SKM-1 (cell line): ENCODE measurements around the gene NKD2.
"Not testable (repeated sequence)": the region's sequence is repeated elsewhere in the genome, so short reads cannot be mapped to it uniquely, and the experiment has no call there.

Experiments
- DNase-seq: peaks from one replicate; lab custom pipeline; 2025; ENCODE audit not compliant: unreplicated experiment; lab: John Stamatoyannopoulos, UW

The NKD2 gene

DNA sequence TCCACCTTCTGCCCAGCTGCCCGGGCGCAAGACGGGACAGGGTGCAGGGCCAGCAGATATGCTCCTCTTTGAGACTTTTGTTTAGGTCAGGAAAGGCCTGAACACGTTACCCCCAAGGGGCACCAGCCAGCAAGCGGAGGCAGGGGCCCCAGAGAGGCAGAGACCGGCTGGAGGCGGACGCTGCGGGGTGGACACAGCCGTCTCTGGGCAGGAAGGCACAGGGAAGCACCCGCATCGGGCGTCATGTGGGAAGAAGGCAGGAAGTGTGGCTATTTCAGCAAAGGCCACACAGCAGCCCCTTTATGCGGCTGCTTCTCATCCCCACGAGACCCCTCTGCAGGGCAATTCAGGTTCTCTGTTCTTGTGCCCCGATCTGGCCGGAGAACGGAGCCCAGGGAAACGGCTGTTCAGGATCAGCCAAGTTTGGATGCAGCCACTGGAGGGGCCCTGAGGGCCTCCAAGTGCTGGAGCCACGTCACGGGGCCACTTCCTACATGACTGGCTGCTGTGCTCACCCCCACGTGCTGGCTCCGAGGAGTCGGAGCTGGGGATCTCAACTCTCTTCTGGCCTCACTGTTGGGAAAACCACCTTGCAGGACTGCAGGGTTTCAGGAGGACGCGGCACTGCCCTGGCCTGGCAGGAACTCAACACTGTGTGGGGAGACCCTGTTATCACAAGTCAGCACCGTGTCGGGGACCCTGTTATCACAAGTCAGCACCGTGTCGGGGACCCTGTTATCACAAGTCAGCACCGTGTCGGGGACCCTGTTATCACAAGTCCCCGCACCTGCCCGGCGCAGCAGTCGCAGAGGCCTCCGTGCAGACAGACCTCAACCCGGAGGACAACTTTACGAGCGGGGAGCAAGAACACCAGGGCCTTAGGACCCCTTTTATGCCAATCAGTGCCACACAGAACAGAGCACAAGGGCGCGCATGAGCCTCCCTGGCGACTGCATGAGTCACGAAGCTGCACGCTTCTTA is 58.8 kb downstream of the NKD2 start:
- no peak for DNase-seq

DNA sequence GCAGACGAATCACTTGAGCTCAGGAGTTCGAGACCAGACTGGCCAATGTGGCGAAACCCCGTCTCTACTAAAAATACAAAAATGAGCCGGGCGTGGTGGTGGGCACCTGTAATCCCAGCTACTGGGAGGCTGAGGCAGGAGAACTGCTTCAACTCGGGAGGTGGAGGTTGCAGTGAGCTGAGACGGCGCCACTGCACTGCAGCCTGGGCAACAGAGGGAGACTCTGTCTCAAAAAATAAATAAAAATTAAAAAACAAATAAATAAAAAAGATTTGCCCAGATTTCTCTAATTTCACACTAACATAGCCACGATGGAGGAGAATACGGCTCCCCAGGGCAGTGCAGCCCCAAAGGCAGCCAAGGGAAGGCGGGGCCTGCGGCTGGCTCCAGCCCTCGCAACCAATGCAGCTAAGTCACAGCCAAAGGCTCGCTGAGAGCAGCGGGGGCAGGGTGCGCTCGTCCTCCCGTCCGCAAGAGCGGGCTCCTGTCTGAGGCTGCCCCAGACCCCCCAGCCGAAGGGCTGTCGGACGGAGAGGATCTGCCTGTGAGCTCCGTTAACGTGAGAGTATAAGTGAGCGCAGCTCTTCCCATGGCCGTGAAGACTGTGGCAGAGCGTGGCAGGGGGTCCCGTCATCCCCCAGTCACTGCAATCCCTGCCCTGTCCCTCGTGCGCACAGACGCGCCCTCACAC is 59.7 kb downstream of the NKD2 start:
- no peak for DNase-seq

DNA sequence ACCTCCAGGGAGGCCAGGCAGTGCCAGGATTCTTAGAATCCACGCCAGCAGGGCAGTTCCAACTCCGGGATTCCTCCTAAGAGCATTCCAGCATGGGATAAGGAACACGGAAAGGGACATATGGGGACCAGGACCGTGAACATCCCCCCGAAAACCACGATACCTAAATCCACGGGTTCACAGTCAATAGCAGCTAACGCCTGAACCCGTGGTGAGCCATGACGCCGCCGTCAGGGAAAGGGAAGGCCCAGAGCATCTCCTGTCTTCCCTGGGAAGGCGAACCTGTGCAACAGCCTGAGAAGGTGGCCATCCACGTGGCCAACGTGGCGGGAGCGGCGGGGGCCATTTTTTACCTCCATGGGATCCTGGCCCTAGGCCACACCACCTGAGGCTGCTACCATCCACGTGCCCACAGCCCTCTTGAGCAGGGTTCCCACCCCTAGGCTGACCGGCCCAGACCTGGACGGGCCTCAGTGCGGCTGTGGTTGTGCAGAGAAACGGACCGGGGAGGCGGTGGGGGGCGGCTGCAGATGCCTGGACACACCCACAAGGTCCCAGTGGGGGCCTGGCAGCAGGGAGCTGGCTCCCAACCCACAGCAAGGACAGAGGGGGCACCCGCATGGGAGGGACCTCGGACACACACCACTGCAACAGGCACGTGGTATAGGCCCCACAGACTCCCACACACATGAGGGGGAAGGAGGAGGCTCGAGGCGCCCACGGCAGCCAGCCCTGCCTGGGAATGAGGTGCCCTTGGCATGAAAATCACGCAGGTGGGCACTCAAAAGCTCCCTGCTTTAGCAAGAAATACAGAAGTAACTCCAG is 60.5 kb downstream of the NKD2 start:
- no peak for DNase-seq

DNA sequence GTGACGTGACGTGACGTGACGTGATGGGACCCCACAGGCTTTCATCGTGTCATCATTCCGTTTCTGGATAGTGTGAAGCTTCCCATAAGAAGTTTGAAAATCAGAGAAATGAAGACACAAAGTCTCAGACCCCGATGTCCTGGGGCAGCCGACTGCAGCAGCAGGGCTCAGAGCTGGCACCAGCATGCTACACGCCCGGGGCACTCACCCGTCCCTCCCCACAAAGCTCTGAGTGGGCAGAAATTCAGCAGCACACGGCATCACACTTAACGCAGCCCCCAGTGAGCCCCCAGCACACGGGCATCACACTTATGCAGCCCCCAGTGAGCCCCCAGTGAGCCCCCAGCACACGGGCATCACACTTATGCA is 61.1 kb downstream of the NKD2 start:
- no peak for DNase-seq

DNA sequence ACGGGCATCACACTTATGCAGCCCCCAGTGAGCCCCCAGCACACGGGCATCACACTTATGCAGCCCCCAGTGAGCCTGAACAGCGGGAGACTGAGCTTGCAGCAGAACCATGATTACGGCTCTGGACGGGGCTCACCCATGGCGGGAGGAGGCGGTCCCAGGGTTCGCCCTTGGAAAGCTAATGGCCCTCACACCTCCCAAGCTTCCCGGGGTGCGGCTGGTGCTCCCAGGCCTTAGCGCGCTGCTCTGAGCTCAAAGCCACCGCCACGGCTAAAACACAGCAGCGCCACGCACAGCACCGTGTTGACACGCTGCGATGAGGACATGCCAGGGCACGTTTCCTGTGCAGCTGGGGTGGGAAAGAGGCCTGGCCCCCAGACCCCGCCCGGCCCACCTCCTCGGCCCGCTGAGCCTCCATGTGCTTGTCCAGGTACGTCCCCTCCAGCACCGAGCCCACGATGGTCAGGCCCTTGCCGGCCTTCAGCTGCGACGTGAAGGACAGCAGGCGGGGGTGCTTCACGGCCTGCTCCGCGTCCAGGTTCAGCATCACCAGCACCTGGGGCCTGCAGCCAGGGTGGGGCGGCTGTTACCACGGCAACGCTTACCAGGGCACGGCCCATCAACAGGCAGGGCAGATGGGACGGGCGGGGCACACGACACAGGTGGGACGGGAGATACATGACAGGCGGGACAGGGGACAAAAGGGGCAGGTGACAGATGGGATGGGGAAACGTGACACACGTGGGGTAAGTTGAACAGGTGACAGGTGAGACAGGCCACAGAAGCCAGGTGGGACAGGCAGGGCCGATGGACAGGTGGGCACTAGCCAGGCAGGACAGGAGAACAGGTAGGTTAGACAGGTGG is 64.9 kb downstream of the NKD2 start:
- DNase-seq = no peak

DNA sequence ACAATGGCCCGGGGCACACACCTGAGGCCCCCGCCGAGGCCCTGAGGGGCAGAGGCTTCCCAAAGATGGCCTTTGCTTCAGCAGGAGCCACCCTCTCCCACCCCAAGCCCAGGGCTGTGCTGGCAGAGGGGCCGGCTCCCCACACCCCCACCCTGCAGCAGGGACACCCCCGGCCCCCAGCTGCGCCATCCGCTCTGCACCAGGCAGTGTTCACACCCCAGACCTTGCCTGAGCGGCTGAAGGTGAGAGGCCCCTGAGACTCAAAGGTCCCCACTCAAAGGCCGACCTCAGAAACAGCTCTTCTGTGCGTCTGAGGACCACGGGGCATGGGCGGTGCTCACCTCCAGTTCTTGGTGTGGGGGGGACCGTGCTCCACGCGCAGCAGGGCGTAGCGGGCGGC is 65.6 kb downstream of the NKD2 start:
- no peak for DNase-seq

DNA sequence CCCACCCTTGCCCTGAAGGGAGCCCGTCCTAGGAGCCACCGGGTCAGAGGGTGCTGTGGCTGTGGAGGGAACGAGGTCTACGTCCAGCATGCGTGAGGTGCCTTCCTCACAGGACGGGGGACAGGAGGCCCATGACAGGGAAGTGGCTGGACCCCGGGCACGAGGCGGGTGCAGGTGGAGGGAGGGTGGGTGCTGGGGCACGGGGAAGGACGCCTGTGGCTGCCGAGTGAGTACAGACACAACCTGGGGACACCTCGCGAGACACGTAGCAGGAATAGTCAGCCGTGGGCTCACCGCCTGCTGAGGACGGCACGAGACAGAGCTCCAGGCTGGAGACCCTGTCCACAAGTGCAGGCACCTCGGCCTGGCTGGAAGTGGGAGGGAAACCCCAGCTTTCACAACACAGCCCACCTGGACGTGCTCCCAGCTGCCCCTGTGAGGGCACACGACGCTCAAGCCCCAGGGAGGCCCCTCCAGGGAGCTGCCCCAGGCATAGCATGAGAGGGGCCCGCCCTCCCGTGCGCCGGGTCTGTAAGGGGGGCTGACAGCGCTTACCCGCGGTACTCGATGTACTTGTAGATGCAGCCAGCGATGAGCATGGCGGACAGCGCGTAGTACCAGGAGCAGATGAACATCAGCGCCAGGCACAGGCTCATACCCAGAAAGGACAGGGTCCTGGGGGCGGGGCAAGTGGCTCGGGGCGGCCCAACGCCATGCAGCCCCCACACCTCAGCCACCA is 66.4 kb downstream of the NKD2 start:
- DNase-seq = no peak

DNA sequence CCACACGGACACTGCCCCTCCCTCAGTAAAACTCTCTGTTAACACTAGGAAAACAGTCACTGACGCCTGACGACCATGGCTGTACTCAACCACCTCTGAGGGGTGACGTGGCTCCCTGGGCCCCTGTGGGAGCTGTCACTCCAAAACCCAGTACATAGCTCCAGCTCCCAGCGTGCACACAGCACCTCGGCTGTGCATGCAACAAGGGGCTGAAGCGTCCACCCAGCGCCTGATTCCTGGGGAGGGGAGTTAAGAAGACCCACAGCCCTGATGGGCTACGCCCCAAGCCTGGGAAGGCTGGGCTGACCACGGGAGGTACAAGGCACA is 66.9 kb downstream of the NKD2 start:
- no peak for DNase-seq

DNA sequence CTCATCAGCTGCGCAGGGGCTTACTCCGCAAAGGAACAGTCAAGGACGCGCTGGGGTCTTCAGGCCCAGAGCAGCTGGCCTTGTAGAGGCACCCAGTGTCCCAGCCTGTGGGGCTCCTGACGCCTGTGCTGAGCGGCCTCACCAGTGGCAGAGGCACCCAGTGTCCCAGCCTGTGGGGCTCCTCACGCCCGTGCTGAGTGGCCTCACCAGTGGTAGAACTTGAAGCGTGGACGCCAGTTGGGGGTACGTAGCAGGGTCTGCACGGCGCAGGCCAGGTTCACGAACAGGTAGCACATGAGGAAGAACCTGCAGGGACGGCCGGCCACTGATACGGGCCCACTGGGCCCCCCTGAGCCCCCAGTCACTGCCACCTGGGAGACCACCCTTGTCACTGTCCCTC is 67.3 kb downstream of the NKD2 start:
- DNase-seq = no peak

DNA sequence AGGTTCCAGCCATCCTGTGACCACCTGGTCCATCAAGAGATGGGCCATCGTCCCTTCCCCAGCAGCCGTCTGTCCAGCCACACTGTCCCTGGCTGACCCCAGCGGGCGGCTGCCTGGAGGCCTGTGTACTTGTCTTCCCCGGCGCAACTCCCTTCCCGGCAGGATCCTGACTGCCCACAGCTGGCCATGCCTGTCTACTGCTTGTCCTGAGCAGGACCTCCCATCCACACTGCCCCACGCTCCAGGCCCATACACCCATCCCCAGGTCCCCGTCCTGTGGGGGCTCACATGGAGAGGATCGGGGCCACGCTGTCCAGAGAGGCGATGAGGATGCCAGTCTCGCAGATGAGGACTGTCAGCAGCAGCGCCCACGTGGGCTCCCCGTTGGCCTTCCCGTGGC is 67.8 kb downstream of the NKD2 start:
- no peak for DNase-seq

DNA sequence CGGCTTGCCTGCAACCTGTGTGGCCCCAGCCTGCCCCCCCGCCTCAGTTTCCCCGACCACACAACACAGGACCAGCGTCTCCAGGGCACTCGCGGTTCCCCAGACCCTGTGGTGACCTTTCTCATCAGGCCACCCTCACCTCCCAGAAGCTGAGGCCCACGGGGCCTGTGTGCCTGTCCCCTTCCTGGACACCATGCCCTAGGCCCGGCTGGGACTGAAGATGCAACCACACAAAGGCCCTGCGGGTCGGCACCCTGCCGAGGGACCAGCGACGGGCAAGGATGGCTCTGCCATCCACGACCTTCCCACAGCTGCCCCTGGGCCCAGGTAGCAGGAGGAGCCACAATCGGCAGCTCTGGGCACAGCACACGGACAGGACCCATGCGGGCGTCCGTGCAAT is 68.4 kb downstream of the NKD2 start:
- no peak for DNase-seq

DNA sequence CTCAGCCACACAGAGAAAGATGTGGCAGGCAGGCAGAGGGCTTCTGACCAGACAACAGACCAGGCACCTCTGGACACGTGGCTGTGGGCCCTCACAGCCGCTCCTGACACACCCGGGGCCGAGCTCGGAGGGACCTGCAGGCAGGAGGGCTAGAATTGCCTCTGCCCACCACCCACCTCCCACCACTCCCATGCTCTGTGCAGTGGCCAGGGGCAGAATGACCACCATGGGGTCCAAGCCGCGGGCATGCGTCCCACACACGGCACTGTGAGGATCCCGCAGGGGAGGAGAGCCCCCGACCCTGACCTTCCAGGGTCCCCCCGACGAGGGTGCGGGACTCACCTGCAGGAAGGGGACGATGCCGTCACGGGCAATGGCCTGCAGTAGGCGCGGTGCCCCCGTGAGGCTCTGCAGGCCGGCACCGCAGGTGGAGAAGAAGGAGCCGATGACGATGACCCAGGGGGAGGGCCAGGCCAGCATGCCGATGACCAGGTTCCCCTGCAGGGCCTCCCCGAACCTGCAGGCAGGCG is 69.0 kb downstream of the NKD2 start:
- DNase-seq = no peak

DNA sequence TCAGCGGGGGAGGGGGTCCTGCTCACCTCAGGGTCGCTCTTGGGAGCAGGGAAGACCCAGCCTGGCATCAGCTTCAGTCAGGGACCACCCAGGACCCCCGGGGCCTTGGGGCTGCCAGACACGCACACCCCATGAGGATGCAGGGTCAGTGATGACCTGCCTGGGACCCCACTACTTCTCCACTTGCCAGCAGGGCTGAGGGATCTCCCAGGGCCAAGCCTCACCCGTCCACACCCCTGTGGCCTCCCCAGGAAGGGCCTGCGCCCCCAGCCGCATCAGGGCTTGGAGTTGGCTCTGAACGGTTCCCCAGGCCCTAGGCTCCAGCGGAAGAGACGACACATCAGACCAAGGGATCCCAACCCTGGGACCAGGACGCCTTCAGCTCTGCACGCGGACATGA is 69.6 kb downstream of the NKD2 start:
- no peak for DNase-seq

DNA sequence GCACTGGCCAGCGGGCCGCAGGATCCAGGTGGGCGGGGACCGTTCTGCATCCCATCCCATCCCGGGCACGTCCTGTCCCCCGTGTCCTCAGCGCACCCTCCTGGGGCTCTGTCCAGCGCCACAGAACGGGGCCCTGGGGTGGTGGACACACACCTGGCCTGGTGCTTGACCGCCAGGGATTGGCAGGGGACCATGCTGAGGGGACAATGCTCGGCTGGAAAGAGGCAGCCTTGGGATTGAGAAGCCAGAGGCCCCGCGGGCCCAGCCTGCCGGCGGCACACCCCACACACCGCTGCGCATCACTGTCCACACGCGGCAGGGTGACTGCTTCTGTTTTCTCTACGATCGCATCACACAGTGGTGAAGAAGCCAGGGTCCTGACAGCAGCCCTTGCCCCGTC is 70.2 kb downstream of the NKD2 start:
- DNase-seq = no peak

DNA sequence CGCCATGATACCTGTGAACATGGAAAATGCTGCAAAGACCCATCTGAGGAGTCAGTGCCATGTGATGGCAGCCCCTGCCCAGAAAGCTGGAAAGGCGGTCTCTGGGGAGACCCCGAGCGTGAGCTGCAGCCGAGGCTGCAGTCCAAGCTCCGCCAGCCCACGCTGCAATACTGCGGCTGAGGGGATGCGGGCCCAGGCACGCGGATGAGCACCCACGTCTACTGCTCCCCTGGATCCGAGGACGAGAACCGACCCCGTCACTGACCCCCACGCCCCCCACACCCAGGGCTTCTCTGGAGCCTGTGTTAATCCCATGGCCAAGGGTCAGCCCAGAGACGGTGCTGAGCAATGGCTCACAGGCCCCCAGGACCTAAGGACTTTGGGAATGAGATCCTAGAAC is 70.9 kb downstream of the NKD2 start:
- no peak for DNase-seq

DNA sequence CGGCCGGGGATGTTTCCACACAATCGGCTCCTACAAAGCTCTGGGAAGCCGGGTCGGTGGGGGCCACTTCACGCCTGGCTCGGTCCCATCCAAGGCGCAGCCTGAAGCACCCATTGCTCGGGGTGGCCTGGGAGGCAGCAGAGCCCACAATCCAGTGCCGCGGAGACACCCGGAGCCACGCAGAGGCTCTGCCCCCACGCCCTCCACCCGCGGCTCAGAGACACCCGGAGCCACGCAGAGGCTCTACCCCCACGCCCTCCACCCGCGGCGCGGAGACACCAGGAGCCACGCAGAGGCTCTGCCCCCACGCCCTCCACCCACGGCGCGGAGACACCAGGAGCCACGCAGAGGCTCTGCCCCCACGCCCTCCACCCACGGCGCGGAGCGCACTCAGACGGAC is 71.4 kb downstream of the NKD2 start:
- DNase-seq = no peak

DNA sequence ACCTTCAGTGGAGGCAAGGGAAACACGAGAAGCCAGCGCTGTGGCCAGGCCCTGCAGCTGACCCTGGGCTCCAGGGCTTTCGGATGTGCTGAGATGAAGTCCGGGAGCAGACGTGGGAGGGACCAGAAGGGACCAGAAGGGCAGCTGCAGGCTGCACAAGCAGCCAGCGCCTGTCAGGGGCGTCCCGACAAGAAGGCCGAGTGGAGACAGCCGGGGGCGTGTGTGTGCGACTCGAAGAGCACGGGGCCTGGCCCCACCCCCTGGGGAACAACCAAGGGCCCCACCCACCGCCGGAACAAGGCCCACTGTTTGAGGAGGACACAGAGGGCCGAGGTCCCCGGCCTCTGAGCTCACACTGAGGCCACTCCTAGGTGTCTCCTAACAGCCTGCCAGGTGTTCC is 71.8 kb downstream of the NKD2 start:
- no peak for DNase-seq

DNA sequence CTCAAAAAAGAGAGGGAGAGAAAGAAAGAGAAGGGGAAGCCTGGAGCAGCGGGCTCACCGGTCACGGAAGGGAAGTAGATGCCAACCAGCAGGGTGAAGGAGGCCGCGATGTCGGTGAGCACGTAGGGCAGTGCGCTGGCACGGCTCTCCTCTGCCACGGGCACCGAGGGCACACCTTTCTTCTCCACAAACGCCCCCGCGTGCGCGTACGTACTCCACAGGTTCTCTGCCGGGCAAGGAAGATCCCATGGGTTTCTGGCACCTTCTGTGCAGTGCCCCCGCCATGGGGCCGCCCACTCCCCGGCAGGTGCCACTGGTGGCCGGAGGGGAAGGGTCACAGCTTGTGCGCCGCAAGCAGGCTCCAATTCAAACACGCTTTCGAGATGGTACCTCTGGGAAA is 72.9 kb downstream of the NKD2 start:
- no peak for DNase-seq

DNA sequence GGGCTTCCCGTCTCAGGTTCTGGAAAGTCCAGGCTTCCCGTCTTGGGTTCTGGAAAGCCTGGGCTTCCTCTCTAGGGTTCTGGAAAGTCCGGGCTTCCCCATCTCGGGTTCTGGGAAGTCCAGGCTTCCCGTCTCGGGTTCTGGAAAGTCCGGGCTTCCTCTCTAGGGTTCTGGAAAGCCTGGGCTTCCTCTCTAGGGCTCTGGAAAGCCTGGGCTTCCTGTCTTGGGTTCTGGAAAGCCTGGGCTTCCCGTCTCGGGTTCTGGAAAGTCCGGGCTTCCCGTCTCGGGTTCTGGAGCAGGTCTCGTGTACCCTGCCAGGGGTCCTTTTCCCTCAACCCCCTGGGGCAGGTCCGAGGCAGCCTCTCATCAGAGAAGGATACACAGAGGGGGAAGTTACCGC is 74.4 kb downstream of the NKD2 start:
- DNase-seq = not testable (repeated sequence)
